GM12878 (cell line): ENCODE data around the gene PCCB. TPM values are rescaled to one million over a fixed set of nuclear protein-coding genes. Genes with fewer than 3 reads are reported as not detected.

Experiments used
- ATAC-seq: fragments of 200-7000 bp; cut with Tn5 transposase; 3 replicates; pipeline ENCODE4 v1.9.1; 2020; ENCODE audit warnings: mild to moderate bottlenecking, moderate library complexity
- BruUV-seq: library from RNA; stranded (reverse); fragments of 400-500 nt; replicated peaks from 2 replicates; lab custom pipeline; 2021; lab: Mats Ljungman, UMichigan
- CTCF ChIA-PET: fragments of 300-600 bp; sonication (Branson Sonifier 250); formaldehyde crosslinking; extraction: SDS; loops from one replicate; lab custom pipeline; 2021; ENCODE audit warnings: inconsistent platforms; lab: Yijun Ruan, JAX
- POLR2A ChIA-PET: fragments of 350-600 bp; formaldehyde crosslinking; extraction: SDS; loops from one replicate; lab custom pipeline; 2021; ENCODE audit warnings: inconsistent platforms; lab: Charles Lee
- RAD21 ChIA-PET: fragments of 300-600 bp; sonication (Branson Sonifier 250); formaldehyde crosslinking; loops from one replicate; lab custom pipeline; 2023; ENCODE audit warnings: antibody characterized with exemption; ENCODE audit not compliant: unreplicated experiment; lab: Charles Lee
- SMC1A ChIA-PET: fragments of 300-600 bp; sonication (Branson Sonifier 250); formaldehyde crosslinking; loops from one replicate; lab custom pipeline; 2023; ENCODE audit not compliant: unreplicated experiment, uncharacterized antibody; lab: Charles Lee
- DNase-seq: peaks from one replicate; pipeline ENCODE4 v3.0.0-alpha.2; 2011; ENCODE audit warnings: low read depth, low spot score
- FAIRE-seq: peaks from 3 replicates; lab custom pipeline; 2011; peaks lifted over from hg19 to GRCh38; lab: Jason Lieb, UNC
- H2AFZ ChIP-seq: 2 replicates; pipeline ENCODE4 v1.6.0; 2011; ENCODE audit warnings: low read depth, low read length, control low read depth; ENCODE audit not compliant: control insufficient read depth
- H3K27ac ChIP-seq: 2 replicates; pipeline ENCODE4 v1.5.1; 2011; ENCODE audit warnings: control low read depth; ENCODE audit not compliant: control insufficient read depth, insufficient read depth
- H3K27me3 ChIP-seq, 2 experiments: replicated peaks in 1 of 2; 2 replicates each; pipeline versions ENCODE4 v1.6.0 to v1.6.1; 2011; ENCODE audit warnings: low read length in 1 of 2; ENCODE audit not compliant: control insufficient read depth in 2 of 2, insufficient read depth in 2 of 2
- H3K36me3 ChIP-seq, 2 experiments: 2 replicates each; pipeline ENCODE4 v1.5.1; 2011; ENCODE audit warnings: low read length in 1 of 2; ENCODE audit not compliant: control insufficient read depth in 2 of 2, insufficient read depth in 2 of 2
- H3K4me1 ChIP-seq: 2 replicates; pipeline ENCODE4 v1.6.1; 2011; ENCODE audit warnings: mild to moderate bottlenecking, low read length, moderate library complexity, mixed read lengths; ENCODE audit not compliant: control insufficient read depth, insufficient read depth
- H3K4me2 ChIP-seq: 2 replicates; pipeline ENCODE4 v1.6.0; 2011; ENCODE audit warnings: control low read depth; ENCODE audit not compliant: control insufficient read depth, insufficient read depth
- H3K4me3 ChIP-seq: fragments of 200-600 bp; sonication (generic); 2 replicates; pipeline ENCODE4 v1.5.1; 2016
- H3K79me2 ChIP-seq: 2 replicates; pipeline ENCODE4 v1.6.0; 2011; ENCODE audit warnings: low read length; ENCODE audit not compliant: control insufficient read depth, insufficient read depth
- H3K9ac ChIP-seq: 2 replicates; pipeline ENCODE4 v1.8.0; 2011; ENCODE audit warnings: low read length, control low read depth, mixed read lengths; ENCODE audit not compliant: control insufficient read depth, insufficient read depth
- H3K9me3 ChIP-seq: replicated peaks from 3 replicates; pipeline ENCODE4 v1.5.1; 2011; ENCODE audit warnings: mild to moderate bottlenecking, low read length; ENCODE audit not compliant: control insufficient read depth, insufficient read depth
- H4K20me1 ChIP-seq: 2 replicates; pipeline ENCODE4 v1.6.0; 2011; ENCODE audit not compliant: control insufficient read depth, insufficient read depth
- FOXK2 ChIP-seq: fragments of 450-650 bp; IDR thresholded peaks from 2 replicates; pipeline ENCODE4 v1.6.1; 2017; ENCODE audit warnings: mild to moderate bottlenecking, moderate library complexity
- SMAD5 ChIP-seq: IDR thresholded peaks from 2 replicates; pipeline ENCODE4 v1.6.1; 2016; ENCODE audit warnings: antibody characterized with exemption, low read depth
- STAT3 ChIP-seq: IDR thresholded peaks from 2 replicates; pipeline ENCODE4 v1.6.1; 2011; ENCODE audit warnings: low read depth, low read length, improper control_type of control experiment
- TAF1 ChIP-seq: IDR thresholded peaks from 2 replicates; pipeline ENCODE4 v1.6.1; 2011; ENCODE audit warnings: mild to moderate bottlenecking, low read depth, low read length, borderline replicate concordance
- TBL1XR1 ChIP-seq: IDR thresholded peaks from 2 replicates; pipeline ENCODE4 v1.6.1; 2012; ENCODE audit warnings: low read depth, low read length, improper control_type of control experiment
- TCF7 ChIP-seq: IDR thresholded peaks from 2 replicates; pipeline ENCODE4 v1.6.1; 2014; ENCODE audit warnings: antibody characterized with exemption, borderline replicate concordance
- YY1 ChIP-seq: IDR thresholded peaks from 2 replicates; pipeline ENCODE4 v1.6.1; 2011; ENCODE audit warnings: low read depth, mild to moderate bottlenecking, low read length
- WGBS: methylation state at CpG from one replicate; pipeline ENCODE4 v1.1.6; 2016; ENCODE audit warnings: low lambda C conversion rate; ENCODE audit not compliant: insufficient replicate concordance, insufficient coverage; ENCODE audit errors: missing lambda C conversion rate; 5-methylcytosine and 5-hydroxymethylcytosine counted together
- in situ Hi-C: fragments of 300-500 bp; cut with MboI; formaldehyde crosslinking; loops from 9 replicates; pipeline ENCODE4 v1.14.3; 2018; ENCODE audit warnings: mixed read lengths
- intact Hi-C: fragments of 100-400 bp; cut with micrococcal nuclease; formaldehyde crosslinking; loops from one replicate; pipeline ENCODE4 v1.14.2; 2022; ENCODE audit not compliant: unreplicated experiment
- polyA plus RNA-seq, 11 experiments: library from polyadenylated mRNA; depleted of rRNA in 4 of 11; unstranded in 6 of 11; stranded (reverse) in 5 of 11; fragments of >200 nt; fragmentation: Nextera tagmentation in 4 of 11; fragmentation: Illumina TruSeq in 1 of 11; extraction: Ambion mirVana in 4 of 11; extraction: Trizol in 1 of 11; gene quantifications; 1 replicate in 1 of 11; 2 replicates in 10 of 11; pipeline versions ENCODE4 v1.2.1 to v1.2.3, GENCODE V29; 2011 to 2016; ENCODE audit warnings: inconsistent platforms in 2 of 11, missing spikeins in 2 of 11, low read depth in 1 of 11
- total RNA-seq, 4 experiments: library from RNA; depleted of rRNA in 3 of 4; stranded (reverse); fragments of >200 nt in 3 of 4; fragmentation: Illumina TruSeq in 1 of 4; extraction: Trizol in 1 of 4; gene quantifications; 2 replicates each; pipeline versions ENCODE4 v1.2.1 to v1.2.3, GENCODE V29; 2013 to 2021
- TF ChIP-seq, protein P1 (sequence below): IDR thresholded peaks from 2 replicates; pipeline ENCODE4 v1.6.1; 2011; ENCODE audit warnings: low read depth, mild to moderate bottlenecking, low read length, moderate library complexity, borderline replicate concordance; ENCODE audit errors: extremely low read depth
- TF ChIP-seq, protein P2 (sequence below): fragments of 450-650 bp; IDR thresholded peaks from 2 replicates; pipeline ENCODE4 v1.6.1; 2017; ENCODE audit warnings: borderline replicate concordance
- TF ChIP-seq, protein P3 (sequence below): fragments of 450-650 bp; IDR thresholded peaks from 2 replicates; pipeline ENCODE4 v1.6.1; 2016; ENCODE audit warnings: mild to moderate bottlenecking, moderate library complexity, borderline replicate concordance
- TF ChIP-seq, protein P4 (sequence below): fragments of 450-650 bp; conservative IDR thresholded peaks from 2 replicates; pipeline ENCODE4 v1.6.1; 2017; ENCODE audit warnings: mild to moderate bottlenecking, moderate library complexity
- TF ChIP-seq, protein P5 (sequence below): IDR thresholded peaks from 2 replicates; pipeline ENCODE4 v1.6.1; 2011; ENCODE audit warnings: mild to moderate bottlenecking, low read depth, low read length, moderate library complexity; ENCODE audit not compliant: insufficient replicate concordance
- TF ChIP-seq, protein P6 (sequence below), 3 experiments: IDR thresholded peaks in 2 of 3; conservative IDR thresholded peaks in 1 of 3; 2 replicates each; pipeline ENCODE4 v1.5.1; 2011; ENCODE audit warnings: low read depth in 3 of 3, low read length in 3 of 3, mild to moderate bottlenecking in 3 of 3, control low read depth in 2 of 3, moderate library complexity in 2 of 3, inconsistent platforms in 1 of 3, mixed read lengths in 1 of 3; ENCODE audit not compliant: control insufficient read depth in 2 of 3, insufficient read depth in 1 of 3; ENCODE audit errors: extremely low read depth in 1 of 3

PCCB gene
- total and polyA plus RNA-seq, 10 of the 15 experiments (the other 5 are each of a cell fraction or from before 2014, with no cell fraction given), result 67.2 to 133 (median 86.9) TPM

DNA sequence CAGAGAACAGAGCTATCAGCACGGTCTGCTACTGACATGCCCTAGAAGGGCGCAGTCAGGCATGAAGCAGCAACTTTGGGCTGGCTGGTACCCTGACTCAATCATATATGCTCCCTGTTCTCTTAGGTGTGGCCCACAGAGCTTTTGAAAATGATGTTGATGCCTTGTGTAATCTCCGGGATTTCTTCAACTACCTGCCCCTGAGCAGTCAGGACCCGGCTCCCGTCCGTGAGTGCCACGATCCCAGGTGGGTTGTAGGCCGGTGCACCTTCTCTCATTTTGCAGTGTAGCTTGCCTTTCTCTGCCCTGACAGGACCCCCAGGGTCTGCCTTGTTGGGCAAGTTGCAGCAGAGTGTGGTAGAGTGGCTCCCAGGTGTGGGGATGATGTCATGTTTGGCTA, 47.7 kb downstream of the PCCB start:
- no peak overlapping the region for H3K27ac ChIP-seq
- no peaks in the 10 kb centered on the region for H4K20me1 ChIP-seq
- RAD21 ChIA-PET, result no interaction called here
- intact Hi-C loops (loop anchor here (10.0 kb wide), 1 partner anchor 223 kb away; no protein-coding TSS in a partner anchor), in situ Hi-C loops (no loop called here)
- no peak overlapping the region for H2AFZ ChIP-seq
- SMC1A ChIA-PET, result no interaction called here
- CTCF ChIA-PET, result no interaction called here
- FAIRE-seq, result no peak
- H3K27me3 ChIP-seq, result no peaks in the 10 kb centered on the region
- no peaks in the 10 kb centered on the region for H3K9me3 ChIP-seq
- H3K9ac ChIP-seq, result no peak overlapping the region
- no peaks in the 10 kb centered on the region for H3K4me1 ChIP-seq
- no peak overlapping the region for H3K4me2 ChIP-seq
- no peaks in the 10 kb centered on the region for H3K79me2 ChIP-seq
- POLR2A ChIA-PET, result no interaction called here
- BruUV-seq, result no TSS peak
- ATAC-seq, result no peak
- 98% methylated on average over 8 of the region's 8 CpGs for WGBS
- peaks cover 6 to 18% of the 10 kb centered on the region in 2 experiments; a peak in 3 of 4 replicates for H3K36me3 ChIP-seq
- no peak for DNase-seq
- H3K4me3 ChIP-seq, result no peak overlapping the region
- TF ChIP-seq TBL1XR1 (no peak), SMAD5 (no peak), TCF7 (no peak), TAF1 (no peak), STAT3 (no peak), FOXK2 (no peak), YY1 (no peak)
- TF ChIP-seq, protein P1, sequence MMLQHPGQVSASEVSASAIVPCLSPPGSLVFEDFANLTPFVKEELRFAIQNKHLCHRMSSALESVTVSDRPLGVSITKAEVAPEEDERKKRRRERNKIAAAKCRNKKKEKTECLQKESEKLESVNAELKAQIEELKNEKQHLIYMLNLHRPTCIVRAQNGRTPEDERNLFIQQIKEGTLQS, result no peak
- TF ChIP-seq, protein P2, sequence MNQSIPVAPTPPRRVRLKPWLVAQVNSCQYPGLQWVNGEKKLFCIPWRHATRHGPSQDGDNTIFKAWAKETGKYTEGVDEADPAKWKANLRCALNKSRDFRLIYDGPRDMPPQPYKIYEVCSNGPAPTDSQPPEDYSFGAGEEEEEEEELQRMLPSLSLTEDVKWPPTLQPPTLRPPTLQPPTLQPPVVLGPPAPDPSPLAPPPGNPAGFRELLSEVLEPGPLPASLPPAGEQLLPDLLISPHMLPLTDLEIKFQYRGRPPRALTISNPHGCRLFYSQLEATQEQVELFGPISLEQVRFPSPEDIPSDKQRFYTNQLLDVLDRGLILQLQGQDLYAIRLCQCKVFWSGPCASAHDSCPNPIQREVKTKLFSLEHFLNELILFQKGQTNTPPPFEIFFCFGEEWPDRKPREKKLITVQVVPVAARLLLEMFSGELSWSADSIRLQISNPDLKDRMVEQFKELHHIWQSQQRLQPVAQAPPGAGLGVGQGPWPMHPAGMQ, result no peak
- TF ChIP-seq, protein P3, sequence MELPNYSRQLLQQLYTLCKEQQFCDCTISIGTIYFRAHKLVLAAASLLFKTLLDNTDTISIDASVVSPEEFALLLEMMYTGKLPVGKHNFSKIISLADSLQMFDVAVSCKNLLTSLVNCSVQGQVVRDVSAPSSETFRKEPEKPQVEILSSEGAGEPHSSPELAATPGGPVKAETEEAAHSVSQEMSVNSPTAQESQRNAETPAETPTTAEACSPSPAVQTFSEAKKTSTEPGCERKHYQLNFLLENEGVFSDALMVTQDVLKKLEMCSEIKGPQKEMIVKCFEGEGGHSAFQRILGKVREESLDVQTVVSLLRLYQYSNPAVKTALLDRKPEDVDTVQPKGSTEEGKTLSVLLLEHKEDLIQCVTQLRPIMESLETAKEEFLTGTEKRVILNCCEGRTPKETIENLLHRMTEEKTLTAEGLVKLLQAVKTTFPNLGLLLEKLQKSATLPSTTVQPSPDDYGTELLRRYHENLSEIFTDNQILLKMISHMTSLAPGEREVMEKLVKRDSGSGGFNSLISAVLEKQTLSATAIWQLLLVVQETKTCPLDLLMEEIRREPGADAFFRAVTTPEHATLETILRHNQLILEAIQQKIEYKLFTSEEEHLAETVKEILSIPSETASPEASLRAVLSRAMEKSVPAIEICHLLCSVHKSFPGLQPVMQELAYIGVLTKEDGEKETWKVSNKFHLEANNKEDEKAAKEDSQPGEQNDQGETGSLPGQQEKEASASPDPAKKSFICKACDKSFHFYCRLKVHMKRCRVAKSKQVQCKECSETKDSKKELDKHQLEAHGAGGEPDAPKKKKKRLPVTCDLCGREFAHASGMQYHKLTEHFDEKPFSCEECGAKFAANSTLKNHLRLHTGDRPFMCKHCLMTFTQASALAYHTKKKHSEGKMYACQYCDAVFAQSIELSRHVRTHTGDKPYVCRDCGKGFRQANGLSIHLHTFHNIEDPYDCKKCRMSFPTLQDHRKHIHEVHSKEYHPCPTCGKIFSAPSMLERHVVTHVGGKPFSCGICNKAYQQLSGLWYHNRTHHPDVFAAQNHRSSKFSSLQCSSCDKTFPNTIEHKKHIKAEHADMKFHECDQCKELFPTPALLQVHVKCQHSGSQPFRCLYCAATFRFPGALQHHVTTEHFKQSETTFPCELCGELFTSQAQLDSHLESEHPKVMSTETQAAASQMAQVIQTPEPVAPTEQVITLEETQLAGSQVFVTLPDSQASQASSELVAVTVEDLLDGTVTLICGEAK, result no peak
- TF ChIP-seq, protein P4, sequence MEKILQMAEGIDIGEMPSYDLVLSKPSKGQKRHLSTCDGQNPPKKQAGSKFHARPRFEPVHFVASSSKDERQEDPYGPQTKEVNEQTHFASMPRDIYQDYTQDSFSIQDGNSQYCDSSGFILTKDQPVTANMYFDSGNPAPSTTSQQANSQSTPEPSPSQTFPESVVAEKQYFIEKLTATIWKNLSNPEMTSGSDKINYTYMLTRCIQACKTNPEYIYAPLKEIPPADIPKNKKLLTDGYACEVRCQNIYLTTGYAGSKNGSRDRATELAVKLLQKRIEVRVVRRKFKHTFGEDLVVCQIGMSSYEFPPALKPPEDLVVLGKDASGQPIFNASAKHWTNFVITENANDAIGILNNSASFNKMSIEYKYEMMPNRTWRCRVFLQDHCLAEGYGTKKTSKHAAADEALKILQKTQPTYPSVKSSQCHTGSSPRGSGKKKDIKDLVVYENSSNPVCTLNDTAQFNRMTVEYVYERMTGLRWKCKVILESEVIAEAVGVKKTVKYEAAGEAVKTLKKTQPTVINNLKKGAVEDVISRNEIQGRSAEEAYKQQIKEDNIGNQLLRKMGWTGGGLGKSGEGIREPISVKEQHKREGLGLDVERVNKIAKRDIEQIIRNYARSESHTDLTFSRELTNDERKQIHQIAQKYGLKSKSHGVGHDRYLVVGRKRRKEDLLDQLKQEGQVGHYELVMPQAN, result no peak
- TF ChIP-seq, protein P5, sequence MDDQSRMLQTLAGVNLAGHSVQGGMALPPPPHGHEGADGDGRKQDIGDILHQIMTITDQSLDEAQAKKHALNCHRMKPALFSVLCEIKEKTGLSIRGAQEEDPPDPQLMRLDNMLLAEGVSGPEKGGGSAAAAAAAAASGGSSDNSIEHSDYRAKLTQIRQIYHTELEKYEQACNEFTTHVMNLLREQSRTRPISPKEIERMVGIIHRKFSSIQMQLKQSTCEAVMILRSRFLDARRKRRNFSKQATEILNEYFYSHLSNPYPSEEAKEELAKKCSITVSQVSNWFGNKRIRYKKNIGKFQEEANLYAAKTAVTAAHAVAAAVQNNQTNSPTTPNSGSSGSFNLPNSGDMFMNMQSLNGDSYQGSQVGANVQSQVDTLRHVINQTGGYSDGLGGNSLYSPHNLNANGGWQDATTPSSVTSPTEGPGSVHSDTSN, result no peak
- TF ChIP-seq, protein P6, sequence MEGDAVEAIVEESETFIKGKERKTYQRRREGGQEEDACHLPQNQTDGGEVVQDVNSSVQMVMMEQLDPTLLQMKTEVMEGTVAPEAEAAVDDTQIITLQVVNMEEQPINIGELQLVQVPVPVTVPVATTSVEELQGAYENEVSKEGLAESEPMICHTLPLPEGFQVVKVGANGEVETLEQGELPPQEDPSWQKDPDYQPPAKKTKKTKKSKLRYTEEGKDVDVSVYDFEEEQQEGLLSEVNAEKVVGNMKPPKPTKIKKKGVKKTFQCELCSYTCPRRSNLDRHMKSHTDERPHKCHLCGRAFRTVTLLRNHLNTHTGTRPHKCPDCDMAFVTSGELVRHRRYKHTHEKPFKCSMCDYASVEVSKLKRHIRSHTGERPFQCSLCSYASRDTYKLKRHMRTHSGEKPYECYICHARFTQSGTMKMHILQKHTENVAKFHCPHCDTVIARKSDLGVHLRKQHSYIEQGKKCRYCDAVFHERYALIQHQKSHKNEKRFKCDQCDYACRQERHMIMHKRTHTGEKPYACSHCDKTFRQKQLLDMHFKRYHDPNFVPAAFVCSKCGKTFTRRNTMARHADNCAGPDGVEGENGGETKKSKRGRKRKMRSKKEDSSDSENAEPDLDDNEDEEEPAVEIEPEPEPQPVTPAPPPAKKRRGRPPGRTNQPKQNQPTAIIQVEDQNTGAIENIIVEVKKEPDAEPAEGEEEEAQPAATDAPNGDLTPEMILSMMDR (IDR thresholded peaks at IDR 0.05 in 2 of 3, conservative IDR thresholded peaks at IDR 0.05 in 1 of 3; ENCODE audit: control insufficient read depth in 2 of 3, extremely low read depth in 1 of 3, insufficient read depth in 1 of 3, low read depth in 3 of 3, low read length in 3 of 3), result no peak
